Activated CD4-positive, alpha-beta T cell treated with anti-CD3 and anti-CD28 coated beads for 48 hours (primary cell): ENCODE results near the gene SLC22A23.

ENCODE experiments used
- DNase-seq: peaks from one replicate; pipeline ENCODE4 v3.0.0-alpha.2; 2020

Gene SLC22A23

DNA sequence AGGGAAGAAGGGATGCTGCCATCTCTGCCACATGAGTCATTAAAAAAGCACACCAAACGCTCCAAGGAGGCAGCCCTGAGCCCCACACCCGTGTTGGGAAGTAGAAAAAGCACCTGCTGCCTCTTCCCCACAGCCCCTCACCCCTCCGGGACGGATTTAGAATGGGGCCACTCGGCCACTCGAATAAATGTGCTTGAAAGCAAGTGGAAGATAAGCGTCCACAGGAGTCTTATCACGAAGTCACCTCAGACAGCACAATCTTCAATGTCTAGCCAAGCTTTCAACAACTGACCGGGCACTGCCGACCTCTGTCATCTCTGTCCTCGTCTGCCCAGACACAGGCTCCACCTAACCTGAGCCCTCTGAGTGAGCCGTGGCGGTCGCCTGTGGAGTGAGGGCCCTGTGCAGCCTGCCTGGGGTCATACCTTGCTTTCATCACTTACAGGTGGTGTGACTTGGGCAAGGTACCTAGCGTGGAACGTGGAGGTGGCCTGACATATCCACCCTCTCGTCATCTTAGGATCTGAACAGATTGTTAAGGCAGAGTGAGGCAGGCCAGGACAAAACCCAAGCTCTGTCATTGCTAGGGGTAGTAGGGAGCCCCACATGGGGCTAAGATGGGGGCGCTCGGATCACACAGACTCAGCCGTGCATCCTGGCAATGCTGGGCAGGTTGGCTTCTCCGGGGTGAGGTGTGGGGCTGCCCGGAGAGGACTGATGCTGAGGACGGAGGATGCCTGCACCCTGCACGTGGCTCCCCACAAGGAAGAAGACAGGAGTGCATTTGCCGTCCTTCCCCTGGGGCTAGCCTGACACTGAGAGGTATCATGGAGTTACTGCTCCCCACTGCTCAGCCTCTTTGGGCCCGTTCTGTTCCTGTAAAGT, 163.3 kb downstream of the SLC22A23 start:
- DNase-seq, result no peak

DNA sequence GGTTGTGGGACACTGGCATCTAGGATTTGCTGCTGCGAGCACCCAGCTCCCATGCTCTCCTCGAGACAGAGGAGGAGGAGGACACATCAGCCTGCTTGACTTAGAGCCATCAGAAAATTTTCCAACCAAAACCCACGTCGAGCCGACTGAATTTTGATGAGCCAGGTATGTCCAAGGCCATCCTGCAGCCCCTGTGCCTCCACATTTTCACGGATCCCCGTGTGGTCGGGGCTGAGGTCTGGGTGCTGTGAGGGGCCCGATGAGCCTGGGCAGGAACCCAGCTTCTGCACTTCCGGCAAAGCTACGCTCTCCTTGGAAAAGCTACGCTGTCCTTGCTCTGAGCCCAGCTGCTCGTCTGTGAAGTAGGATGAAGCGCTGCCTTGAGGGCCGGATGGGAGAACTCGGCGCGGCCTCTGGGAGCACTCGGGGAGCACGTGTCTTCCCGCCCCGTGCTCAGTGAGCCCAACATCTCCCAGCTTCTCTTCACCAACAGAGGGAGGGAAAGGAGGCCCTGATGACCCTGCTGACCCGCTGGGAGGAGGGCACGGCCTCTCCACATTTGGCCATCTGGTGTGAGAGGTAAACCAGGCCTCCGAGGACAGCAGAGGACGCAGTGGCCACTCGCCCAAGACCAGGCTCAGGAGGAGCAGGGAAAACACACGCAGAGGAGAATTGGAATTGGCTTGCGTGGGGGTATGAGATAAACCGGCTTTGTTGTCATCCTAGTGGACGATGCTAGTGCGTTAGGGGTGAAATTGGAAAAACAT, 164.2 kb downstream of the SLC22A23 start:
- no peak for DNase-seq

DNA sequence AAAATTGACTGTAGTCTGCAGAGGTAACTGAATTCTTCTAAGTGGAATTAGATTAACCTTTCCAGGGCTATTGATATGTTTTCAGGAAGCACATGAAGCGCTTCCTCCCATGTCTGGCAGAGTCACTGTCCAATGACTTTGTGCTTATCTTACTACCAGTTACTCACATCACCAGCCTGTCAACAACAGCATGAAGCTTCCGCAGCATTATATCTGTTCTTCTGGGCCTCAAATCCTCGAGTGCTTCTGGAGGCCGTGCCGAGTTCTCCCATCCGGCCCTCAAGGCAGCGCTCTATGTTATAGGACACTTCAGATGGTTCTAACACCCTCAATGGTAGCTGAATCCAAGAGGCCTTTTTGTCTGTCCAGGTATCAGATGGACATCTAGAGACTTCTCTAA, 164.9 kb downstream of the SLC22A23 start:
- DNase-seq, result no peak

DNA sequence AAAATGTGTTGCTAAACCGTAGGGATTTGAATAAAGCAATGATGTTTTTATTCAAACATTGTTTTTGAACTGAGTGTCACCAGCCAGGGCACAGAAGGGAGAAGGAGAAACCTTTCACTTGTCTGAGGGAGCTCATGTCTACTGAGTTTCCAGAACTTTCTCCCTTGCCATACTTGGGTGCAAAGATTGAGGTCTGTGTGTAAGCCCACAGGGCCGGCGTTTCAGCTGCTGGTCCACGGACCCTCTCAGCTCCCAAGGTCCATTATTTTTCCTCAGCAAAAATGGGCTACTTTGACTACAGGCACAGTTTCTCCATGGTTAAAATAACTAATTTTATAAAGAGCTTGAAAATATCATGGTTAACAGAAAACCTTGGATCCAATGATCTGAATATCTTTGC, 165.5 kb downstream of the SLC22A23 start:
- no peak for DNase-seq

DNA sequence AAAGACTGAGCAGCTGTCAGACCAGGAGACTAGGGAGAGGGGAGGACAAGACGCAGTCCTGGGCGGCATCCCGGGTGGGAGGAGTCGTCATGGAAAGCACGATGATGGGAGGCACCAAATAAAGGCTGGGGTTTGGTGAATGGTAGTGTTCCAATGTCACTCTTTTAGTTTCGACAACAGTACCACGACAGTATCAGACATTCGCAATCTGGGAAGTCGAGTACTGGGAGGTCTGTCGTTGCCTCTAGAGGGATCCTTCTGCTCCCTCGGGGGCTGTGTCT, 166.0 kb downstream of the SLC22A23 start:
- DNase-seq, result no peak

DNA sequence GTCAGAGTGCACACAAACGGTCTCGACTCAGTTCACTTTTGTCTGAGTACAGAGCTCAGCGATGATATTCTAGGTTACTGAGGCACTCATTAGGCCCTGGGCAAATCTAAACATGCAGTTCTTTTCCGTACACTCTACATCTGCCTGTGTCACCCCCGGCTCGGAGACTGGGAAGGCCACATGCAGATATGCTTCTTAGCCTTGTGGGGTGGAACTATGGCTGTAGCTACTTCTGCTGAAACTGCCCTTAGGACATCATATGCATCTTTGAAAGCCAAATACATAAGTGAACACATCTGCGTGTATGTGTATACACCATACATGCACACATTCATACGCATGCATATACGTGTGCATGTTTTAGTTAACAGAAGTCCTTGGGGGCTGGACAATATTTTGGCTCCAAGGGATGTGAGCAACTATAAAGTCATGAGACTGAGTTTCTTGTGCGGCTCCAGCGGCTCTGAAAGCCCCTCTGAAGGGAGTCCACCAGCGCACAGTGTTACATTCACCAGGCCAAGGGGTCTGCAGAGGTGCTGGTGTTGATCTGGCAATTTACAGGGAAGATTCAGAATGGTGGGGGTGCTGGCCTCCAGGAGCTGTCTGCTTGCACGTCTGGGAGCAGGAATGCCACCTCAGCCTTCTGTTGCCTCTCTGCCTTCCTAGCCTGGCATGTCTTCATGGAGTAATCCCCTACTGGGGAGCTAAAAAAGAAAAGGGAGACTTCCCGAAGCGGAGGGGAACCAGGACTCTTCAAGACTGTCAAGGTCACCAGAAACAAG, 166.5 kb downstream of the SLC22A23 start:
- no peak for DNase-seq

DNA sequence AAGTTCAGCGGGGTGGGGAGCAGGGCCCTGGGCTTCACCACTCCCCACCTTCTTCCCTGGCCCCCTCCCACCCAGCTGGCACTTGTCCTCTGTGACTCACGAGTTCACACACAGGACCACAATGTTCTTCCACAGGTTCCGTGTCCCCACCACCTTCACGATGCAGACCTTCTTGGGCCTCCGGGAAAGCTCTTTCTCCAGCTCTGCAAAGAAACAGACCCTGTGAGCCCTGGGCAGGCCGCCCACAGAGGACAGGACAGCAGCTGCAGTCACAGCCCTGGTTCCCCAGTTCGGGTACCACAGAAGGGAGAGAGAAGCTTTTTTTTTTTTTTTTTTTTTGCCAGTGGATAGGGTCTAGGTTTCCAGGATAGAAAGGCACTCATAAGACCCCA, 167.2 kb downstream of the SLC22A23 start:
- no peak for DNase-seq

DNA sequence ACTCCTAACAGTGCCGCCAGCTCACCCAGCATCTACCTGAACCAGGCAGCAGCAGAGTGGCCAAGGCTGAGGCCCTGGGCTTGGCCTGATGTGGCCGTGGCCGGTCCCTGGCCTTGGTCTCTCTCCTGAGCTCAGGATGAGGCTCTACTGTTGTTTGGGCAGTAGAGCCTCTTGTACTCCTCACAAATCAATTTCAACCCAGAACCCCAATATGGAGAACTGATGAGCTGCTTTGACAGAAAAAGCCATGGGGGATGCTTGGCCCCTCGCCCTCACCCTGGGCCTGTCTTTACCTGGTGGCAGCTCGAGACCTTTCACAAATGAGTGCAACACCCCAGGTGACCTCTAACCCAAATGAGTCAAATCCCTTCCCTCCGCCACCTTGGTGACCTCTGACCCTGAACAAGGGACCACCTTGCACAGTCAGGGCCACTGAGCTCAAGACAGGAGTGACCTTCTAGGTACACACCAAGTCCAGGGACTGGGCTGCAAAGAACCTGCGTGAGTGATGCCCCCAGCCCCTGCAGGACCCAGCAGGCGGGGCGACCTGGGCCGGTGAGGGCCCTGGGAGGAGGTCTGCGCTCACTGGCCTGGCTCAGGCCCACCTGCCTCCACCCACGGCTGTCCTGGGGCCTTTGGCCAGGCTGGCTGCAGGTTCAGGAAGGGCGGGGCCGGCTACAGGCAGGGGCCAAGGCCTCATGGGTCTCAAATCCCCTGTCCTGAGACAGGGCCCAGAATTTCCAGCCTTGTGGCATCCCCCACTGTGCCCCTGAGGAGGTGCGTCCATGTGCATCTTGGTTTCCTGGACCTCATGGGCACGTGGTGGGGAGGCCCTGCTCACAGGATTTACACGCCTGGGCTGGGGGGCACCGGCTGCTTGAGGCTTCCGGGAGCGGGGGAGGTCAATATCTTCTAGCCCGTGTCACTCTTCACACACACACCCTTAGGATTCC, 167.9 kb downstream of the SLC22A23 start:
- no peak for DNase-seq

DNA sequence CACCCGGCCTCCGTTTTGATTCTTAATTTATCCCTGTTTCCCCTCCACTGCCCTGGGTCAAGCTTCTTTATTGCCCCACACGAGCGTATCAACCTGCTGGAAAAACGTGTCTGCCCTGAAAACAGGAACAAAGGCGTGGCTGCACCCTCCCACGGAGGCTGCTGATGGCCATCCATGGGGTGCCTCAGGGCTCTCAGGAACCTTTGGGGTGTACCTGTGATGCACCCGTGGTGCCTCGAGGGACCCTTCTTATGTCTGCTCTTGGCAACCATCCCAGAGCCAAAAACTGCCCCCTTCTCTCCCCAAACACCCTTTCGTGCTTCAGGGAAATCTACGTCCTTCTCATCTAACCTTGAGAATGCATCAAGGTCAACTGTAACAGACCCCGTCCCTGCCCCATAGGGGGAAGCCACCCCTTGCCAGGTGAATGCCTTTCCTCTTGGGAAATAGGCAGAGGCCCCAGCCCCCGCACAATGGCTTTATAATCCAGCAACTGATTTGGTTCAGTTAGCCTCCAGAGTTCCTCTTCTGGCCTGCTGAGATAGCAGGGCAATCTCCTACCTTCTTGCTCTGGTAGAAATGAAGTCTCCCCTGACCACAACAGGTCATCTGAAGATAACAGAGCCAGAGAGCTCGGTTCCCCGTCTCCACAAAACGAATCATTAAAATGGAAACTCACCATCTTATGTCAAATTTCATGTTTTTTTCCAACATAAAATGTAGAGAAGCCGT, 168.7 kb downstream of the SLC22A23 start:
- no peak for DNase-seq

DNA sequence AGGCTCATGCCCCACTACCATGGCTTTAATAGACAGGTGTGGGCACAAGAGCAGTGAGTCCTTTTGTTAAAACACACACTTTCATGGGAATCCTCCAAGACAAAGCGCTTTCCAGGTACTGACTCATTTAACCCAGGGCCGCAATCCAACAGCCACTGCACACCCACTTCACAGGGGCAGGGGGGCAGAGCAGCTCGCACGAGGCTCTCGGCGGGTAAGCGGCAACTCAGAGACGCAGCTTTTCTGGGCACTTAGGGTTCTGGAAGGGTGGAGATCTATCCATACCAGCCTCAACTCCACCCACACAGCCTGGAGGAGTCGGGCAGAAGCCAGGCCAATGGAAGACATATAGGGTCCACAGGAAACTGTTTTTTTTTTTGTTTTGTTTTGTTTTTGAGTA, 169.5 kb downstream of the SLC22A23 start:
- no peak for DNase-seq

DNA sequence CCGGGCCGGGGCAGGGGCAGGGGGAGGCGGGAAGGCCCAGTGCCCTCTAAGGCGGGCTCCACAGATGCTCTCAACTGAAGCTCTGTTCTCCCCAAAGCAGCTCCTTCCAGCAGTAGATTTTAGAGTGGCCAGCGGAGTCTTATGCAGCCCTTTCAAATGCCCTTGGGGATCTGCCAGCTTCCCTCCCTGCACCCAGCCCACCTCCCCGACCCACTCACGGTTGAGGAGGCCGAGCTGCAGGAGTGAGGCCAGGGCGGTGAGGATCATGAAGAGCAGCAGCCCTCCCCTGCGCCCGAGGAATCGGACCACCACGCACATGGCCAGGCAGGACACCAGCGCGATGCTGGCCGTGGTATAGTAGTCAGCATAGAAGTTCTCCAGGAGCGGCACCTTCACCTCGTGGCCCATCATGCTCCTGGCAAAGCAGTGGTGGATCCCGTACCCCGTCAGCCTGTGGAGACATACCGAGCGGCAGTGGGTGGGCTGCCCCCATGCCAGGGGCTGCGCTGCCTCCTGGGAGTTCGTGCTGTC, 170.1 kb downstream of the SLC22A23 start:
- no peak for DNase-seq

DNA sequence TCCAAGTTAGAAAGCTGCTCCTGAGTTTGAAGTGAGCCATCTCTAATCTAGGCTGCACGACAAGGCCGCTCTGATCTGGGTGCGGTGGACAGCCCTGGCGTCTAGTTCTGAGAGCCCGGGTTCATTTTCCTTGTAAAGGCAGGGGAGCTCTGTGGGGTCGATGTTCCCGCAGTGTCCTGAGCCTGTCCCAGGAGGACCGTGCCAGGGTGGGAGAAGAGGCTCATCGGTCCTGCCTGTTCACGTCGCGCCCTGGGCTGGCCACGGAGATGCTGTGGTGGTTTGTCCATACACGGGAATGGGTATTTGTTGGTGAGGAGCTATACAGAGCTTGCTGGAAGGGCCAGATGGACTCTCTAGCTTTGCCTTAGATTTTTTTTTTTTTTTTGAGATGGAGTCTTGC, 171.1 kb downstream of the SLC22A23 start:
- DNase-seq, result no peak

DNA sequence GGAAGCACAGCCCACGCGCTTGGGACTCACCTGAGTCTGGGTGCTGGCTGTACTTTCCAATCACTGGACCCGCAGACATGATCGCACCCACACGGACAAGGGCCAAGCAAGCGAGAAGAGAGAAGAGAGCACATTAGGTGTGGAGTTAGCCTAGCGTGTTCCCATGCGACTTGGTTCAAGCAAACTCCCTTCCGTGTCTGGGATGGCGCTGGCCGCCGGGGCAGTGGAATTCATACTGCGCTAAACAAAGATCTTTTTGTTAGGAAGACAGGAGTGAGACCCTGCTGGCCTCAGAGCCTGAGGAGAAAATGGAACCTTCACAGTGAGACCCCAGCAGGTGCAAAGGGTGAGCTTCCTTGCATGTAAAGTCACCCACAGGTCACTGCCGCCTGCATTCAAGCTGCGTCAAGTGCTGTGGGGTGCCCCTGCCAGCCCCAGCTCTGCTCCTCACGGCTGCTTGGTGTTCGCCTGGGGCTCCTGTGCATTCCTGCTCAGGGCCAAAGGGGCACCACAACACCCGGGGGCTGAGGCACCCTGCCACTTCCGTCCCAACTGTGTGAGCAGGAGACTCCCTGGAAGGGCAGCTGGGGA, 171.7 kb downstream of the SLC22A23 start:
- no peak for DNase-seq

DNA sequence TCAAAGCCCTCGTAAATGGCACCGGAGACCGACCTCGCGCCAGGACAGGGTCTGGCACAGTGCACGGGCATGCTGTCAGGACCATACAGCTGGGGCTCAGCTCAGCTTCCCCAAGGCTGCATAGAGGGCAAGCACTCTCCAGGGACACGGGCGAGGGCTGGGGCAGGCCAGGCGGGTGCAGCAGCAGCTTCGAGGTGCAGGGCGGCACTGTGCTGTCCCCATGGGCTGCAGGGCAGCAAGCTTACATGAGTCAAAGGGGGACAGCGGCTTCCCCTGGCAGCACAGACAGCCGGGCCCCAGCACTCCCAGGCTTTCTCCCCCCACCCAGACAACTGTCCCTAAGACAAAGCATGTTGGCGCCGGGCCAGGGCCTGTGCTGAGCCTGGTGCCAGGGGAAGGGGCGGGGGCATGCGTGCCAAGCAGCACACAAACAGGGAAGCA, 172.4 kb downstream of the SLC22A23 start:
- no peak for DNase-seq

DNA sequence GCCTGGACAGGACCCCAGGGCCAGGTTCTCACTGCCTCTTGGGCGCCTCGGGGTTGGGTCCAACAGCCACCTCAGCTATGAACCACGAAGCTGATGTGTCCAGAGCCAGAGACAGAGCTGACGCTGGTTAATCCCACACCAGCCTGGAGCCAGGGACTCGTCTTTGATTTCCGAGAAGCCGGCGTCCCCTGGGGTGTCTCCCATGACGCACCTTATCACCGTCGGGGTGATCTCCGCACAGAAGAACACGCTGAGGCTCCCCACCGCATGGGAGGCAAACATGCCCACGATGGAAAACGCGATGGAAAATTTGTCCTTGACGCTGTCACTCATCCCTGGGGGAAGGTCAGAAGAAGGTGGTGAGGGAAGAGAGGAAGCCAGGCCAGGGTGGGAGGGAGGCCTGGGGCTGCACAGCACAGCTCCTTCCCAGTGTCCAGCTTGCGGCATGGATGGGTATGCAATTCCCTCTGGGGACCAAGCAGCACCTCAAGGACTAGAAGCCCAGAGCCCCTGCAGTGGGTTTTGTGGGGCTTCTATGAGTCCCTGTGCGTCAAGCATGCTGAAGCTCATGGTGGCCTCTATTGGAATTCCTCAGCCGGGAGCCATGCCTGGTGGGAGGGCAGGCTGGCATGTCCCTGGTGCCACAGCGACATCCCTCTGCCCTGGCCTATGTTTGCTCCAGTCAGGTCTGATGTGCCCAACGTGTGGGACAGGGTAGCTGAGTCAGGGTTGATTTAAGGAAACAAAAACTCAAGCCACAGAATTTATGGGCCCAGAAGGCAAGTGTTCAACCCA, 173.0 kb downstream of the SLC22A23 start:
- DNase-seq, result no peak

DNA sequence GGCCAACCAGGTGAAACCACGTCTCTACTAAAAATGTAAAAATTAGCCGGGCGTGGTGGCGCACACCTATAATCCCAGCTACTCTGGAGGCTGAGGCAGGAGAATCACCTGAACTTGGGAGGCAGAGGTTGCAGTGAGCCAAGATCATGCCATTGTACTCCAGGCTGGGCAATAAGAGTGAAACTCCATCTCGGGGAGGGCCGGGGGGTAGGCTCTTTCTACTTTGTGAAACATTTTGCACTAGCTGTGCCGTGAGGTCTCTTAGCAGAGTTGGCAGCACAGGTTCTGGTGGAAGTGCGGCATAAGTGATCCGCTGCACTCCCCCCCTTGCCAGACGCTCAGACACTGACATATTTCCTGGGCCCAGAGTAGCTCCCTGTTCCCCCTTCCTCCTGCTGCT, 173.6 kb downstream of the SLC22A23 start:
- DNase-seq, result no peak

DNA sequence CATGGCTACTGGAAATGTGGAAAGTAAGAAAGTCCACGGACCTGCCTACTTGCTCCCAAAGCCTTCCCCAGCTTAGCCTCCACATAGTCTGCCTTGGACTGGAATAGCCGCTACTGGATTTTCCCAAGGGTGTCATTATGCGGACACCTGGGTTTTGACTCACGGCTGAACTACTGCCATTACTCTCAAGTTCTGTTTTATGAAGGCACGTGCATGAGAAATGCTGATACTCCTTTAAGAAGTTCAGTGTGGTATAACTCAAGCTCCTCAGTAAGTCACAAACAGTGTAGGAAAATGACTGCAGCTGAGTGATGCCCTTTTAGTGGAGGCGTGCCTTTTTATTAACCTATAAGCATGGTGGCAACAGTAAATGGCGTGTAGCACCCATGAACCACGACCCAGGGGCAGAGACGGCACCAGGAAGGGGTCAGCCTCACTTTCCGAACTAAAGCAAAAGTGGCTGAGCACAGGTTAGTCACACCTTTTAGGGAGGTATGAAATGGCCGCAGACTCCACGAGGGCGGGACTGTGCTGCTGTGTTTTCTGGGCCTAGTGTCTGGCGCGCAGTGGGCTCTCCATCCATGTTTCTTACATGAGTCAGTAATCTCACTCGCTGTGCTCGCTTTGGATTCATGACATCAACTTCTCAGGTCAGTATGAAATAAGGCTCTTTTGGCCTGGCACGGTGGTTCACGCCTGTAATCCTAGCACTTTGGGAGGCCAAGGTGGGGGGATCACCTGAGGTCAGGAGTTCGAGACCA, 174.2 kb downstream of the SLC22A23 start:
- DNase-seq, result no peak

DNA sequence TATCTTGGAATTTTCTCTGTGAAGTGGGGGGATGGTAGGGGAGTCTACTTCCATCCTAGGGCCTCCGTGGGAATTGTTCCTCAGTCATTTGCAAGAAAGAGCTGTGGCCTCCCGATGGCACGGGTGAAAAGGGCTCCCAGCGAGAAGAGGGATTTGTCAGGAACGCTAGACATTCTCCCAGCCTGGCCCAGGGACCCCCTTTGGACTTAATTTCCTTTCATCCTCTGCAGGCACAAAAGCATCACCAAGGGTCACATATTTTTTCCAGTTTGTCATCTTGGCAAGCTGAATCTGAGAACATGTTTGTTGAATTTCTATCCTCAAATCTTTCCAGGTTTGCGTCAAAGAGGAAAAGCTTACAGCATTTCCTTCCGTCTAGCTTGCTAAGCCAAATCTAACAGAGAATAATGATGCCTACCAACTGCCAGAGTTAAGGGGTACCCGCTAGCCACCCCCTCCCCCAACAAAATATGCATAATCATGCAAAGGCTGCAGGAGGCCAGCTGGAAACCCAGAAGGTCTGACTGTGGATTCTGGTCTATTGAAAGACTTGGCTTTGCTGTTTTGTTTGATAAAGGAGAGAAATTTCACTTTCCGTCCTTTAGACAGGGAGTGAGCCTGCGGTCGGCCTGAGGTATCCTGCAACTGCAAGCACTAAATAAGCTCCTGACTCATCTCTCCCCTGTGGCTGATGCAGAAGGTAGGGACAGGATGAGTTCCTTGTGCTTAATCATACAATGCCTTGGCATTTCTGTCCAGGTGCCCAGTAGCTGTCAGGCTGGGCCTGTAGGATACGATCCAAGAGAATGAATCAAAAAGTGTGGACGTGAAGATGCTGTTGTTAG, 175.0 kb downstream of the SLC22A23 start:
- DNase-seq, result no peak
